K562 (cell line): ENCODE measurements around the gene BPI. TPM values are rescaled to one million over a fixed set of nuclear protein-coding genes. Genes with fewer than 3 reads are reported as not detected.
A peak's percentile ranks its signal among the peaks of the same experiment; 100 is the strongest.

ENCODE experiments used
- ATAC-seq: fragments of 200-7000 bp; cut with Tn5 transposase; 3 replicates; pipeline ENCODE4 v1.9.1; 2020; ENCODE audit warnings: moderate library complexity
- BruUV-seq: library from RNA; stranded (reverse); fragments of 400-500 nt; replicated peaks from 2 replicates; lab custom pipeline; 2021; lab: Mats Ljungman, UMichigan
- CTCF ChIA-PET: fragments of 300-600 bp; formaldehyde crosslinking; extraction: SDS; loops from one replicate; lab custom pipeline; 2021; ENCODE audit warnings: low intra/inter-chr PET ratio; lab: Yijun Ruan, JAX
- POLR2A ChIA-PET: fragments of 300-600, 350-650 bp; sonication (Branson Sonifier 250); formaldehyde crosslinking; extraction: SDS; loops from one replicate; lab custom pipeline; 2021; ENCODE audit warnings: antibody characterized with exemption, inconsistent platforms; lab: Yijun Ruan, JAX
- DNase-seq, 4 experiments: peaks; one replicate each; pipeline versions ENCODE4 v3.0.0 to v3.0.0-alpha.2; 2011 to 2018; ENCODE audit warnings: low spot score in 3 of 4, mixed read lengths in 3 of 4; ENCODE audit errors: extremely low read depth in 1 of 4
- FAIRE-seq: peaks from 2 replicates; lab custom pipeline; 2011; peaks lifted over from hg19 to GRCh38; lab: Jason Lieb, UNC
- H2AFZ ChIP-seq: 2 replicates; pipeline ENCODE4 v1.6.0; 2011; ENCODE audit warnings: low read depth, low read length, control low read depth, inconsistent platforms
- H3K27ac ChIP-seq: fragments of 200-600 bp; 3 replicates; pipeline ENCODE4 v1.8.0; 2011; ENCODE audit warnings: low read depth, mild to moderate bottlenecking, control low read depth, inconsistent platforms, low read length, moderate library complexity, mixed read lengths; ENCODE audit errors: extremely low read depth
- H3K27me3 ChIP-seq, 2 experiments: fragments of 300-600 bp in 1 of 2; 2 replicates in 1 of 2; 3 replicates in 1 of 2; pipeline versions ENCODE4 v1.6.0 to v1.8.0; 2011; ENCODE audit warnings: inconsistent platforms in 2 of 2, low read length in 2 of 2, mild to moderate bottlenecking in 1 of 2, mixed read lengths in 1 of 2, moderate library complexity in 1 of 2; ENCODE audit not compliant: control insufficient read depth in 2 of 2, insufficient read depth in 2 of 2
- H3K36me3 ChIP-seq: fragments of 300-600 bp; 3 replicates; pipeline ENCODE4 v1.8.0; 2011; ENCODE audit warnings: mild to moderate bottlenecking, low read length, inconsistent platforms; ENCODE audit not compliant: control insufficient read depth, insufficient read depth
- H3K4me1 ChIP-seq, 2 experiments: fragments of 200-600 bp in 1 of 2; replicated peaks in 1 of 2; 2 replicates in 1 of 2; 3 replicates in 1 of 2; pipeline versions ENCODE4 v1.5.1 to v1.8.0; 2011; ENCODE audit warnings: inconsistent platforms in 2 of 2, low read length in 2 of 2, mild to moderate bottlenecking in 1 of 2, mixed read lengths in 1 of 2, moderate library complexity in 1 of 2; ENCODE audit not compliant: control insufficient read depth in 2 of 2, insufficient read depth in 2 of 2
- H3K4me2 ChIP-seq: 2 replicates; pipeline ENCODE4 v1.6.1; 2011; ENCODE audit warnings: low read length, control low read depth, inconsistent platforms, mixed read lengths; ENCODE audit not compliant: insufficient read depth
- H3K4me3 ChIP-seq: fragments of 200-600 bp; sonication (generic), shearing (Covaris generic); 2 replicates; pipeline ENCODE4 v1.5.1; 2016; ENCODE audit warnings: control low read depth, inconsistent platforms
- H3K79me2 ChIP-seq: fragments of 200-600 bp; 3 replicates; pipeline ENCODE4 v1.8.0; 2011; ENCODE audit warnings: low read length, inconsistent platforms; ENCODE audit not compliant: control insufficient read depth, insufficient read depth
- H3K9ac ChIP-seq, 2 experiments: 2 replicates each; pipeline versions ENCODE4 v1.6.0 to v1.6.1; 2011; ENCODE audit warnings: low read depth in 2 of 2, low read length in 2 of 2, control low read depth in 1 of 2, inconsistent platforms in 1 of 2, mild to moderate bottlenecking in 1 of 2, mixed read lengths in 1 of 2; ENCODE audit not compliant: insufficient read depth in 1 of 2
- H3K9me1 ChIP-seq: one replicate; pipeline ENCODE4 v1.6.0; 2011; ENCODE audit warnings: inconsistent platforms, mild to moderate bottlenecking, low read length, moderate library complexity; ENCODE audit not compliant: control insufficient read depth, insufficient read depth
- H3K9me3 ChIP-seq: replicated peaks from 2 replicates; pipeline ENCODE4 v1.5.1; 2011; ENCODE audit warnings: low read depth, low read length, inconsistent platforms; ENCODE audit not compliant: control insufficient read depth, insufficient read depth
- H4K20me1 ChIP-seq: replicated peaks from 2 replicates; pipeline ENCODE4 v1.6.1; 2011; ENCODE audit warnings: low read length, inconsistent platforms, mixed read lengths; ENCODE audit not compliant: control insufficient read depth, insufficient read depth
- CREB1 ChIP-seq, 2 experiments: sonication (generic) in 1 of 2; formaldehyde crosslinking in 1 of 2; IDR thresholded peaks; 2 replicates each; pipeline versions ENCODE4 v1.6.1 to v1.8.0; 2012 to 2022; ENCODE audit warnings: inconsistent platforms in 1 of 2, mild to moderate bottlenecking in 1 of 2, missing genetic modification reagents in 1 of 2, moderate library complexity in 1 of 2
- CXXC5 ChIP-seq: fragments of 250-450 bp; sonication (Bioruptor Pico); IDR thresholded peaks from 2 replicates; pipeline ENCODE4 v1.8.0; 2022; ENCODE audit warnings: inconsistent platforms, mild to moderate bottlenecking, moderate library complexity
- E2F1 ChIP-seq: sonication (generic); formaldehyde crosslinking; IDR thresholded peaks from 2 replicates; pipeline ENCODE4 v1.8.1; 2023; ENCODE audit warnings: mild to moderate bottlenecking, missing genetic modification reagents, moderate library complexity
- MXD1 ChIP-seq: fragments of 250-450 bp; sonication (Bioruptor Pico); IDR thresholded peaks from 2 replicates; pipeline ENCODE4 v1.8.0; 2021; ENCODE audit warnings: borderline replicate concordance, mild to moderate bottlenecking, moderate library complexity; ENCODE audit not compliant: poor library complexity, severe bottlenecking
- NR2C1 ChIP-seq, 2 experiments: fragments of 450-650 bp; IDR thresholded peaks; 2 replicates each; pipeline ENCODE4 v1.6.1; 2017; ENCODE audit warnings: mild to moderate bottlenecking in 2 of 2, antibody characterized with exemption in 1 of 2, inconsistent platforms in 1 of 2, missing compliant biosample characterization in 1 of 2, missing genetic modification characterization in 1 of 2
- SPI1 ChIP-seq: IDR thresholded peaks from 2 replicates; pipeline ENCODE4 v1.6.1; 2011; ENCODE audit warnings: low read depth, low read length, control low read depth, borderline replicate concordance
- VEZF1 ChIP-seq: fragments of 200-800 bp; sonication (Bioruptor generic); IDR thresholded peaks from 2 replicates; pipeline ENCODE4 v1.6.1; 2017; ENCODE audit warnings: missing genetic modification characterization, missing compliant biosample characterization
- ZBED1 ChIP-seq: IDR thresholded peaks from 2 replicates; pipeline ENCODE4 v1.6.1; 2014
- ZNF175 ChIP-seq: fragments of 200-800 bp; sonication (Bioruptor generic); IDR thresholded peaks from 2 replicates; pipeline ENCODE4 v1.6.1; 2016; ENCODE audit warnings: low read depth, mild to moderate bottlenecking, missing genetic modification characterization, missing compliant biosample characterization
- ZNF24 ChIP-seq: fragments of 450-650 bp; IDR thresholded peaks from 2 replicates; pipeline ENCODE4 v1.6.1; 2016
- ZSCAN29 ChIP-seq: fragments of 450-650 bp; IDR thresholded peaks from 2 replicates; pipeline ENCODE4 v1.6.1; 2017
- WGBS: fragments of 100-300 bp; shearing (Covaris generic); methylation state at CpG from one replicate; pipeline ENCODE4 v1.1.6; 2016; ENCODE audit warnings: low coverage, mixed read lengths; ENCODE audit not compliant: insufficient coverage; ENCODE audit errors: missing lambda C conversion rate; 5-methylcytosine and 5-hydroxymethylcytosine counted together
- in situ Hi-C: fragments of 300-500 bp; cut with MboI; formaldehyde crosslinking; loops from 4 replicates; pipeline ENCODE4 v1.15.0; 2018; ENCODE audit warnings: inconsistent platforms, mixed read lengths
- intact Hi-C: fragments of 100-400 bp; cut with micrococcal nuclease; formaldehyde crosslinking; loops from 2 replicates; pipeline ENCODE4 v1.14.2; 2022
- polyA plus RNA-seq, 8 experiments: library from polyadenylated mRNA; depleted of rRNA in 4 of 8; stranded (reverse) in 5 of 8; unstranded in 3 of 8; fragments of >200 nt; fragmentation: Nextera tagmentation in 2 of 8; fragmentation: Illumina TruSeq in 1 of 8; extraction: Ambion mirVana in 2 of 8; extraction: Trizol in 1 of 8; gene quantifications; 2 replicates each; pipeline versions ENCODE4 v1.2.1 to v1.2.3, GENCODE V29; 2011 to 2014; ENCODE audit warnings: inconsistent platforms in 1 of 8, missing spikeins in 1 of 8
- total RNA-seq, 7 experiments: library from RNA; depleted of rRNA in 6 of 7; stranded (reverse); fragments of >200 nt in 6 of 7; fragmentation: Illumina TruSeq in 2 of 7; extraction: Trizol in 2 of 7; gene quantifications; 2 replicates each; pipeline versions ENCODE4 v1.2.1 to v1.2.3, GENCODE V29; 2011 to 2021; ENCODE audit warnings: low replicate concordance in 1 of 7

BPI gene
- total and polyA plus RNA-seq, 9 of the 15 experiments (the other 6 are each of a cell fraction or from before 2014, with no cell fraction given), result not detected

GRCh38 chr20:38278131-38278530 is 25.8 kb upstream of the BPI start:
- FAIRE-seq, result no peak
- no peaks in the 10 kb centered on the region for H3K9me1 ChIP-seq
- H3K4me3 ChIP-seq, result no peak overlapping the region
- H3K27me3 ChIP-seq, result peaks cover 3 to 20% of the 10 kb centered on the region in 2 experiments; a peak in 2 of 5 replicates
- DNase-seq, result no peak
- H3K4me1 ChIP-seq, result no peaks in the 10 kb centered on the region; a peak in 1 of 5 replicates
- TF ChIP-seq CXXC5 (CRISPR knock-in tag) (no peak), MXD1 (CRISPR knock-in tag) (no peak), SPI1 (no peak), ZSCAN29 (no peak)
- H3K9ac ChIP-seq, result no peak overlapping the region
- H3K4me2 ChIP-seq, result no peak overlapping the region
- H3K36me3 ChIP-seq, result no peaks in the 10 kb centered on the region
- intact Hi-C loops (no loop called here), in situ Hi-C loops (no loop called here)
- WGBS, result 7% methylated on average over 14 of the region's 14 CpGs
- no peak overlapping the region for H2AFZ ChIP-seq
- ATAC-seq, result no peak
- H4K20me1 ChIP-seq, result no peaks in the 10 kb centered on the region
- ChIA-PET CTCF (no interaction called here), POLR2A (interaction anchor here (0.6 to 0.7 kb wide), 3 partner anchors 29 to 338 kb away, joined by 3 to 4 read pairs (median 3); no protein-coding TSS in a partner anchor)
- no peaks in the 10 kb centered on the region for H3K9me3 ChIP-seq
- no peak overlapping the region for H3K27ac ChIP-seq
- H3K79me2 ChIP-seq, result no peaks in the 10 kb centered on the region
- no TSS peak for BruUV-seq

- CTCF ChIA-PET, result no interaction called here
- in situ Hi-C loops, result no loop called here
These were observed 25.2 kb upstream of the BPI start for GRCh38 chr20:38278763-38279162.

More at GRCh38 chr20:38278763-38279162, 25.2 kb upstream of the BPI start:
- H3K4me2 ChIP-seq, result no peak overlapping the region
- H3K9ac ChIP-seq, result no peak overlapping the region
- peaks cover 3 to 19% of the 10 kb centered on the region in 2 experiments; a peak in 2 of 5 replicates for H3K27me3 ChIP-seq
- no peaks in the 10 kb centered on the region for H4K20me1 ChIP-seq
- 4% methylated on average over 2 of the region's 2 CpGs for WGBS
- POLR2A ChIA-PET, result interaction anchor here (0.7 kb wide), 1 partner anchor 237 kb away, joined by 4 read pairs; no protein-coding TSS in a partner anchor
- no peaks in the 10 kb centered on the region for H3K36me3 ChIP-seq
- no TSS peak for BruUV-seq
- TF ChIP-seq SPI1, result peak; percentile 36; the same call in 1 of the 2 replicates
- TF ChIP-seq CREB1 (IDR thresholded peaks at IDR 0.05), result no peak
- TF ChIP-seq CREB1 (CRISPR knock-in tag; IDR thresholded peaks at IDR 0.05), result no peak
- peak; percentile 73 for TF ChIP-seq ZNF24
- TF ChIP-seq E2F1 (CRISPR knock-in tag), result no peak
- no peak for TF ChIP-seq ZNF175 (CRISPR knock-in tag)
- no peak for TF ChIP-seq ZBED1
- TF ChIP-seq VEZF1 (CRISPR knock-in tag), result no peak
- no peak for TF ChIP-seq NR2C1 (IDR thresholded peaks at IDR 0.05)
- no peak for TF ChIP-seq NR2C1 (tag; IDR thresholded peaks at IDR 0.05)
- no peak for DNase-seq
- no peak overlapping the region for H3K4me3 ChIP-seq
- no peak overlapping the region for H2AFZ ChIP-seq
- intact Hi-C loops, result no loop called here
- H3K9me3 ChIP-seq, result no peaks in the 10 kb centered on the region
- no peak for FAIRE-seq
- H3K27ac ChIP-seq, result no peak overlapping the region
- no peak for ATAC-seq
- no peaks in the 10 kb centered on the region; a peak in 1 of 5 replicates for H3K4me1 ChIP-seq
- no peaks in the 10 kb centered on the region for H3K9me1 ChIP-seq
- no peaks in the 10 kb centered on the region for H3K79me2 ChIP-seq
